GM18499 (cell line): ENCODE measurements around the gene KDM6A.
A peak's percentile ranks its signal among the peaks of the same experiment; 100 is the strongest.
"Not testable (repeated sequence)": the region's sequence is repeated elsewhere in the genome, so short reads cannot be mapped to it uniquely, and the experiment has no call there.

ENCODE experiments used
- ATAC-seq: cut with Tn5 transposase; IDR thresholded peaks from one replicate; pipeline ENCODE4 v1.9.1; 2021; ENCODE audit warnings: moderate number of reproducible peaks; ENCODE audit not compliant: insufficient read depth, unreplicated experiment

KDM6A gene

DNA sequence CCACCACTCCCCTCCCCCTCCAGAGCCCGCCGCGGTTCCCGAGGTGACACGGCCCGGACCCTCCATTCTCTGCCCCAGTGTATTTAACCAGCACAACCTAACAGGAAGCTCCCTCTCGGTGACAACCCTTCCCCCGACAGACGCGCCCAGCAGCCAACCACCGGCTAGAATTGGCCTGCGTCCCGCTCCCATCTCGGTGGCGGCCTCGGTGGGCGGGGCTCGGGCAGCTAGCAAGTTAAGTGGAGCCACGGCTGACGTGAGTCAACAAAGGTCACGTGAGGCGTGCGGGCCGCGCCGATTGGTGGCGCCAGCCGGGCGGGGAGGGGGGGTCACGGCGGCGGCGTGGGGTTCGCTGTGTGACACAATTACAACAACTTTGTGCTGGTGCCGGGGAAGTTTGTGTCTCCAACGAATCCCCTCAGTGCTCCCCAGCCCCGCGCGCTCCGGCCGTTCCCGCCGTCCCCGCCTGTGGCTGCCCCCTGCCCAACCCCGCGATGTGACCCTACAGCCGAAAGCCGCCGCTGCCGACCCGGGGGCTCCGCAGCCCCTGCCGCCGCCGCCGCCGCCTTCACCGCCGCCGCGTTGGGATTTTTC lies at the start of gene KDM6A:
Gene KDM6A, plus strand, starts transcription at position 368 of the 594 bp plus-strand sequence. CDS start 364 bp downstream, outside the sequence.
- ATAC-seq: peak; percentile 81

- not testable (repeated sequence) for ATAC-seq
Observed at GRCh38 chrX:44823193-44823592, 49.8 kb upstream of the KDM6A start.

- no peak for ATAC-seq
Observed at GRCh38 chrX:44828008-44828605, 44.9 kb upstream of the KDM6A start.

GRCh38 chrX:44829832-44830231 lies 43.2 kb upstream of the KDM6A start:
- ATAC-seq: no peak

GRCh38 chrX:44842550-44843317 lies 30.3 kb upstream of the KDM6A start:
- ATAC-seq: no peak

DNA sequence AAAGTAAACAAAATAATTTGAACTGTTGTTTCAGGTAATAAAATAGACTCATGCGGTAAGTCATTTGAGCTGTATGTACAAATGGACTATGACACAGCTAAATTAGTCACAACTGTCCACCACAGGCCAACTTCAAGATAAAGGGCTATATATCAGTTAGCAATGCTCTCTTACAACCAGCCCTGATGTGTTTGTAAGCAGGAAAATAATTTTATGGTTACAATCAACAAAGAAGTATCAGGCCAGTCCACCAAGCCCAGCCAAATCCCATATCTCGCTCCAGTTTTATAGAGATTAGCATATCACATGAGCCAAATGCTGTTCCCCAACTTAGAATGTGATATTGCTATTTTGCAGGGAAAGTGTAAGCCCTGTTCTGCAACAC lies 29.7 kb upstream of the KDM6A start:
- no peak for ATAC-seq

DNA sequence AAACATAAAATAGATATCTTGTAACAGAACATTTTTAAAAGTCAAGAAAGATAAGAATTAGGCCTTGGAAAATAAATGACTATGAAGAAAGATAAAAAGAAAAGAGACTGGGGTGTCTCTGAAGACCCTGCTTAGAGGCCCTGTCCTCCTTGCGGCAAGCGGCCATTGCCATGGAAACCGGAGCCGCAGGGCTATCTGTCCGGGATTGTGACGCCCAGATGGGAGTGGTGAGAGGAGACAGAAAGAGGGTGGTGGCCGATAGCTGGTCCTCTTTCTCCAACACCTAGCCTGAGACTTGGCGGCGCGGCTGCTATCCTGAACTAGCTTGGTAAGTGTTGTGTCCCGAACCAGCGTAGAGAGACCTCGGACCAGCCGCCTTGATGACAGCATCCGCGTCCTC lies 29.2 kb upstream of the KDM6A start, which contains the start of gene DUSP21:
Gene DUSP21, plus strand, starts transcription at position 269 of the 400 bp plus-strand sequence. Its CDS starts 112 bp downstream, at position 381.
- ATAC-seq: no peak

GRCh38 chrX:44844204-44844603 lies 28.8 kb upstream of the KDM6A start:
- no peak for ATAC-seq

GRCh38 chrX:44850891-44851290 lies 22.1 kb upstream of the KDM6A start:
- ATAC-seq: not testable (repeated sequence)

GRCh38 chrX:44871114-44871645 lies 1.8 kb upstream of the KDM6A start:
- no peak for ATAC-seq

- peak; percentile 10 for ATAC-seq
Observed at GRCh38 chrX:44871931-44872820, 812 bp upstream of the KDM6A start.

DNA sequence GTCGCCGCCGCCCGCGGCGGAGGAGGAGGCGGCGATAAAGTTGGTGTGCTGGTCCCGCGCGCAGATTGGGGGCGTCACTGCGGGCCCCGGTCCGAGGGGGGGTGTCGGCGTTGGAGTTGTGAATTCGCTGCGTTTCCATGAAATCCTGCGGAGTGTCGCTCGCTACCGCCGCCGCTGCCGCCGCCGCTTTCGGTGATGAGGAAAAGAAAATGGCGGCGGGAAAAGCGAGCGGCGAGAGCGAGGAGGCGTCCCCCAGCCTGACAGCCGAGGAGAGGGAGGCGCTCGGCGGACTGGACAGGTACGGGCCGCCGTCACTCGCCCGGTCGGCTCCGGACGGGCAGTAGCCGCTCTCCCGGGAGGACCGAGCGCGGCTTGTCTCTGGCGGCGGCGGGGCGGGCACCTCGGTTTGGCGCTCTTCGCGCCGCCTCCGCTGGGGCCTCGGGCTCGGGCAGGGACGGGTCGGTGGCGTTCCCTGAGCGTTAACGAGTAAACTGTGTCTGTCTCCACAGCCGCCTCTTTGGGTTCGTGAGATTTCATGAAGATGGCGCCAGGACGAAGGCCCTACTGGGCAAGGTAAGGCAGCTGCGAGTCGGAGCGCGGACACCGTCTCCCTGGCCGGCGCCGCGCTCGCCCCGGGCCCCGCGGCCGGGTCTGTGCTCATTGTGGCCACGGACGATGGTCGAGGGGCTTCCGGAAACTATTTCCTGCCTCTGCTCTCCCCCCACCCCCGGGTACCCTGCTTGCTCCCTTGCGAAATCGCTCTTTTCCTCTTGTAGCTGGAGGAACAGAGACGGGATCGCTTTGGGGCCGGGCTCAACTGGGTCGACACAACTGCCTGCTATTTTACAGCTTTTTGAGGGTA lies 658 bp downstream of the KDM6A start:
- ATAC-seq: no peak

- ATAC-seq: no peak
Observed at GRCh38 chrX:44874420-44875184, 1.6 kb downstream of the KDM6A start.

DNA sequence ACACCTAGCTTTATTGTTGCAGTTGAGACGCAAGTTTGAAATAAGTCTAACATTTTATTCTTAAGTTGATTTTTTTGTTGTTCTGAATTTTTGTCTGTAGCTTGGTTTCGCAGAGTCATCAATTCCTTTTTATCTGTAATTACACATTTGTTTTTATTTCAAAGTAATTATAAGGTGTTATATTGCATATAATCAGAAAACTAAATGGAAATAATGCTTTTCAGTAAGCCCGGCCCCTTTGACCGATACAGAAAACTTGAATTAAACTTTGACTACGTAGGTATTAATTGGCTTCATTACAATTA lies 2.1 kb downstream of the KDM6A start:
- no peak for ATAC-seq

GRCh38 chrX:44876086-44876485 lies 3.1 kb downstream of the KDM6A start:
- ATAC-seq: no peak

DNA sequence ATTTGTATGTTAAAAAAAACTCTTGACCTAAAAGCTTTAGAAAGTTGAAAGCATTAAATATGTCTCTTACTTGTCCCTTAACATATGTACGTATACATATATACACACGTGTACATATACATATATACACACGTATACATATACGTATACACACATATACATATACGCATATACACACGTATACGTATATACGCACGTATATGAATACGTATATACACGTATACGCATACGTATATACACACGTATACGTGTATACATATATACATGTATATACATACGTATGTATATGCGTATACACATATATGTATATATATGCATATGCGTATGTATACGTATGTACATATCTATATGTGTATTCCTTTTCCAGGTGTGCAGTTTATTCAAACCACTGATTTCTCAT lies 3.8 kb downstream of the KDM6A start:
- ATAC-seq: no peak

- no peak for ATAC-seq
Observed at GRCh38 chrX:44878780-44879179, 5.8 kb downstream of the KDM6A start.

DNA sequence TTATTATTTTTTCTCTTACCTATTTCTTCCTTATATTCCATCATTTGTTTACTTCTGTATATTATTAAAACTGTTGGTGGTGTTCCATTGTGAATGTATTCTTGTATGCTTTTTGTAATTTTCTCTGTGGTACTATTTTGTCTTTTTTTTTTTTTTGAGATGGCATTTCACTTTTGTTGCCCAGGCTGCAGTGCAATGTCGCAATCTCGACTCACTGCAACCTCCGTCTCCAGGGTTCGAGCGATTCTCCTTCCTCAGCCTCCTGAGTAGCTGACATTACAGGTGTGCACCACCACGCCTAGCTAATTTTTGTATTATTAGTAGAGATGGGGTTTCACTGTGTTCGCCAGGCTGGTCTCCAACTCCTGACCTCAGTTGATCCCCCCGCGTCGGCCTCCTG lies 8.6 kb downstream of the KDM6A start:
- no peak for ATAC-seq

DNA sequence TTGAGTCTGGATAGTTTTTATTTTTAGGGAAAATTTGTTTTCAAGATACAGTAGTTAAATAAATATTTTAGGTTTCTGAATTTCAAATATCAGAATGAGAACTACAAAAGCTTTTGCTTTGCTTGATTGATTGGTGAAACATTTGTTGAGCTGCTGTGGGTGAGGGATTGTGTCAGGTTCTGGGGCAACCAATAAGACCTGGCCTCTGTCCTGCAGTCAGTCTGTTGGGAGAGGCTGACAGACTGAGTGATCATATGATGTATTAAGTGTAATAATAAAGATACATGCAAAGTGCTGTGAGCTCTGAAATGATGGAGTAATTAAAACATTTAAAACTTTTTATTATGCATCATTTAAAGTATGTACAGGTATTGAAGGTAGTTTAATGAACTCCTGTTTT lies 9.6 kb downstream of the KDM6A start:
- ATAC-seq: no peak
